Heart left ventricle (tissue), 13 donors: ENCODE data around the gene B4GALT2.

Experiments used
- POLR2A ChIP-seq, 2 donors: fragments of 450-650 bp; IDR thresholded peaks; one replicate each; pipeline ENCODE4 v1.6.1; 2017; ENCODE audit warnings: antibody characterized with exemption in 2 of 2, mild to moderate bottlenecking in 2 of 2, moderate library complexity in 2 of 2
- TF ChIP-seq, protein P1 (sequence below), 12 donors: fragments of 200-600 bp; sonication (generic) in 4 of 12; IDR thresholded peaks; one replicate each; pipeline versions ENCODE4 v1.5.0 to v1.8.0; 2018 to 2022; ENCODE audit warnings: antibody characterized with exemption in 12 of 12, mild to moderate bottlenecking in 5 of 12
- donor health status: ischemic (EF 13 %, LVEDD 7.1; RV severe dilation, severe dysfunction).
- donor health status: DM: no; HTN: yes; CAD: no.
- donor health status: DM: no; HTN: no; CAD: no.
- donor health status: ischemic (EF 25% LVEDD 6.9; RV normal size, moderate dysfunction).
- donor health status: ischemic (EF 25% LVEDD 5.7; RV mildly dilated, moderate dysfunction).
- donor health status: ischemic (EF 35%, LVEDD 5.7; RV mildly dilated, moderate dysfunction).
- donor health status: nonischemic (EF 11% LVEDD 7.7; RV severe dilation, severe dysfunction).
- donor health status: DM: yes; HTN: yes; CAD: no.
- donor health status: PGD.
- donor health status: ischemic (EF 29% LVEDD 5.4; RV normal size, mild dysfunction).
- donor health status: nonischemic (EF 23%, LVEDD 6.1; RV moderate dilation, normal function).

DNA sequence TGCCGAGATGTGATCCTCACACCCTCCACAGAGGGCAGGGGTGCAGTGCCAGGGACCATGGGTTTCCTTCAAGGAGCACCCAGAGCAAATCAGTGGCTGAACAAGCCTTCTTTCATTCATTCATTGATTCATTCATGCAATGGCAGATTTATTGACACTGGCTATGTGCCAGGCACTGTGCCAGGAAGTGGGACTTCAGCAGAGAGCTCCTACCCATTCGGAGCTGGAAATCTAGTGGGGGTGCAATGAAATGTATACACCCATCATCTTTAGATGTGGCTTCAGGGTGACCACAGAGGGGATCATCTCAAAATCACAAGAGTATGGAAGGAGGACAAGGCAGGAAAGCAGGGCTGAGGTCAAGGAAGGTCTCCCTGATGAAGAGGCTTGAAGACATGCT, 33.4 kb downstream of the B4GALT2 start:
- TF ChIP-seq, protein P1, sequence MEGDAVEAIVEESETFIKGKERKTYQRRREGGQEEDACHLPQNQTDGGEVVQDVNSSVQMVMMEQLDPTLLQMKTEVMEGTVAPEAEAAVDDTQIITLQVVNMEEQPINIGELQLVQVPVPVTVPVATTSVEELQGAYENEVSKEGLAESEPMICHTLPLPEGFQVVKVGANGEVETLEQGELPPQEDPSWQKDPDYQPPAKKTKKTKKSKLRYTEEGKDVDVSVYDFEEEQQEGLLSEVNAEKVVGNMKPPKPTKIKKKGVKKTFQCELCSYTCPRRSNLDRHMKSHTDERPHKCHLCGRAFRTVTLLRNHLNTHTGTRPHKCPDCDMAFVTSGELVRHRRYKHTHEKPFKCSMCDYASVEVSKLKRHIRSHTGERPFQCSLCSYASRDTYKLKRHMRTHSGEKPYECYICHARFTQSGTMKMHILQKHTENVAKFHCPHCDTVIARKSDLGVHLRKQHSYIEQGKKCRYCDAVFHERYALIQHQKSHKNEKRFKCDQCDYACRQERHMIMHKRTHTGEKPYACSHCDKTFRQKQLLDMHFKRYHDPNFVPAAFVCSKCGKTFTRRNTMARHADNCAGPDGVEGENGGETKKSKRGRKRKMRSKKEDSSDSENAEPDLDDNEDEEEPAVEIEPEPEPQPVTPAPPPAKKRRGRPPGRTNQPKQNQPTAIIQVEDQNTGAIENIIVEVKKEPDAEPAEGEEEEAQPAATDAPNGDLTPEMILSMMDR (IDR thresholded peaks at IDR 0.05) = no peak
- no peak for TF ChIP-seq POLR2A (IDR thresholded peaks at IDR 0.05)
